T-cell (primary cell): Measurements from ENCODE around the gene FAM131B. TPM values are rescaled to one million over a fixed set of nuclear protein-coding genes. Genes with fewer than 3 reads are reported as not detected.

Source experiments
- ATAC-seq, 4 experiments: fragments of 200-7000 bp in 3 of 4; fragments of 150-1000 bp in 1 of 4; cut with Tn5 transposase; replicated peaks in 1 of 4; 1 replicate in 3 of 4; 2 replicates in 1 of 4; pipeline ENCODE4 v1.10.0; 2021; ENCODE audit warnings: moderate library complexity in 3 of 4, mild to moderate bottlenecking in 2 of 4, moderate number of reproducible peaks in 1 of 4
- CTCF ChIA-PET, 2 donors: fragments of 300-600 bp; sonication (Branson Sonifier 250); formaldehyde crosslinking; loops; one replicate each; lab custom pipeline; 2022; ENCODE audit warnings: antibody characterized with exemption in 2 of 2; lab: Charles Lee
- POLR2A ChIA-PET, 2 donors: fragments of 300-600 bp; sonication (Branson Sonifier 250); formaldehyde crosslinking; loops; one replicate each; lab custom pipeline; 2022; ENCODE audit warnings: antibody characterized with exemption in 2 of 2; lab: Charles Lee
- DNase-seq, 35 experiments: peaks; one replicate each; pipeline versions ENCODE4 v3.0.0 to v3.0.0-alpha.2; 2013 to 2023
- H3K27ac ChIP-seq: one replicate; pipeline ENCODE4 v1.5.1; 2013; ENCODE audit warnings: low read length
- H3K27me3 ChIP-seq, 2 experiments: replicated peaks in 1 of 2; 1 replicate in 1 of 2; 2 replicates in 1 of 2; pipeline versions ENCODE4 v1.6.1 to v1.7.0; 2013; ENCODE audit warnings: low read length in 1 of 2, mixed read lengths in 1 of 2; ENCODE audit not compliant: control insufficient read depth in 2 of 2, insufficient read depth in 2 of 2; ENCODE audit errors: extremely low read depth in 1 of 2
- H3K36me3 ChIP-seq, 2 donors: 1 replicate in 1 of 2; 2 replicates in 1 of 2; pipeline versions ENCODE4 v1.6.1 to v1.7.0; 2013; ENCODE audit warnings: low read length in 1 of 2; ENCODE audit not compliant: control insufficient read depth in 2 of 2, insufficient read depth in 1 of 2; ENCODE audit errors: extremely low read depth in 1 of 2
- H3K4me1 ChIP-seq, 2 experiments: 1 replicate in 1 of 2; 2 replicates in 1 of 2; pipeline versions ENCODE4 v1.6.1 to v1.7.0; 2013; ENCODE audit warnings: low read length in 2 of 2, mixed read lengths in 1 of 2; ENCODE audit not compliant: insufficient read depth in 2 of 2, control insufficient read depth in 1 of 2; ENCODE audit errors: extremely low read depth in 1 of 2
- H3K4me3 ChIP-seq, 2 donors: 1 replicate in 1 of 2; 2 replicates in 1 of 2; pipeline versions ENCODE4 v1.5.1 to v1.7.0; 2013; ENCODE audit warnings: mild to moderate bottlenecking in 2 of 2, low read length in 1 of 2, moderate library complexity in 1 of 2; ENCODE audit not compliant: control insufficient read depth in 1 of 2; ENCODE audit errors: extremely low read depth in 1 of 2
- H3K9me3 ChIP-seq: 2 replicates; pipeline ENCODE4 v1.7.0; 2013
- H3K27ac Mint-ChIP-seq, 2 donors: one replicate each; pipeline ENCODE4 v1.8.0; 2020 to 2021; ENCODE audit warnings: mild to moderate bottlenecking in 2 of 2, mixed read lengths in 2 of 2
- H3K27me3 Mint-ChIP-seq, 2 donors: one replicate each; pipeline ENCODE4 v1.8.0; 2021 to 2022; ENCODE audit warnings: mixed read lengths in 2 of 2
- H3K36me3 Mint-ChIP-seq: one replicate; pipeline ENCODE4 v1.8.0; 2021; ENCODE audit warnings: mixed read lengths
- H3K4me1 Mint-ChIP-seq, 3 donors: one replicate each; pipeline ENCODE4 v1.8.0; 2020 to 2022; ENCODE audit warnings: mixed read lengths in 3 of 3, mild to moderate bottlenecking in 1 of 3
- H3K4me3 Mint-ChIP-seq, 3 donors: one replicate each; pipeline ENCODE4 v1.8.0; 2020 to 2022; ENCODE audit warnings: mild to moderate bottlenecking in 3 of 3, mixed read lengths in 3 of 3, moderate library complexity in 3 of 3
- H3K9me3 Mint-ChIP-seq, 3 donors: one replicate each; pipeline ENCODE4 v1.8.0; 2020 to 2022; ENCODE audit warnings: mixed read lengths in 3 of 3
- WGBS: methylation state at CpG from one replicate; pipeline ENCODE4 v1.1.5; 2013; ENCODE audit warnings: missing lambda C conversion rate; ENCODE audit not compliant: insufficient coverage; 5-methylcytosine and 5-hydroxymethylcytosine counted together
- total RNA-seq, 35 experiments: library from RNA in 6 of 35; stranded (reverse) in 6 of 35; fragments of 120-200 nt in 1 of 35; gene quantifications; one replicate each; pipeline versions ENCODE4 v1.2.1 to v1.2.4 and lab custom pipeline; 2013 to 2026

The FAM131B gene
- total RNA-seq, 5 donors from 2014 or later (not counting 1 experiment from before 2014, with no cell fraction given), result 0.08 to 3.6 (median 2.1) TPM

DNA sequence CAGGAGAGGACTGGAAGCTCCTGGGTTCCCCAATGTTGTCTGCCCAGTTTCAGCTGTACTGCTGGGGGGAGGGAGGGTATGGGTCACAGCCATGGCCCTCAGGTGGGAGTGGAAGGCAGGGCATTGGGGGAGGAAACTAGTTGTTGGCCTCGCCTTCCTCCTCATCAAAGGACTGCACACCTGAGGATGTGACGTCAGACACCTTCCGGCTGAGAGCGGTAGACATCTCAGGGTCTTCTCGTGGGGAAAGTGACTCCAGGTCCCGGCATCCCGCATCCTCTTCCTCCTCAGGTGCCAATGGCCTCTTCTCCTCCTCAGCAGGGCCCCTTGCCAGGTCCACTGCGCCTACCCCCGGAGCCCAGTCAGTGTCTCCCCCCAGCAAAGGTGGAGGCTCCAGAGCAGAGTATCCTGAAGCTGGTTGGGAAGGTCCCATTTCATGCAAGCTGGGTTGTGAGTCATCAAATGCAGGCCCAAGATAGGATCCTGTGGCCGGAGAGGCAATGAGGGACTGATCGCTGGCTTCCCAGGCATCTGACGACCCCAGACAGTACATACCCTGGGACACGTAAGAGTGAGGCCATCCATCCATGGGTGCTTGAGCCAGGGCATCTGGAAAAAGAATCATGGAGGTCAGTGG lies 6.0 kb downstream of the FAM131B start:
- H3K4me3 Mint-ChIP-seq, result no peak overlapping the region
- POLR2A ChIA-PET, result no interaction called here

GRCh38 chr7:143355450-143356385 lies 6.8 kb downstream of the FAM131B start:
- peaks cover 0 to 16% of the 10 kb centered on the region in 2 experiments for H3K27me3 ChIP-seq
- H3K9me3 Mint-ChIP-seq, result no peaks in the 10 kb centered on the region
- ChIA-PET POLR2A (no interaction called here), CTCF (no interaction called here)
- WGBS, result 96% methylated on average over 9 of the region's 16 CpGs
- H3K27ac ChIP-seq, result no peak overlapping the region
- no peak overlapping the region for H3K27ac Mint-ChIP-seq
- H3K4me3 Mint-ChIP-seq, result no peak overlapping the region
- H3K36me3 Mint-ChIP-seq, result no peaks in the 10 kb centered on the region
- H3K36me3 ChIP-seq, result no peaks in the 10 kb centered on the region
- H3K4me3 ChIP-seq, result no peak overlapping the region
- ATAC-seq (no peak), DNase-seq (no peak)
- H3K4me1 Mint-ChIP-seq, result peaks cover 0 to 6% (median 4%) of the 10 kb centered on the region in 3 donors
- peaks cover 3% of the 10 kb centered on the region in 2 donors for H3K27me3 Mint-ChIP-seq
- H3K9me3 ChIP-seq, result no peaks in the 10 kb centered on the region
- H3K4me1 ChIP-seq, result no peaks in the 10 kb centered on the region

More for the DNA sequence above, 6.0 kb downstream of the FAM131B start:
- Mint-ChIP-seq H3K36me3 (no peaks in the 10 kb centered on the region), H3K9me3 (no peaks in the 10 kb centered on the region), H3K4me1 (peaks cover 0 to 10% (median 4%) of the 10 kb centered on the region in 3 donors), H3K27me3 (peaks cover 3% of the 10 kb centered on the region in 2 donors), H3K27ac (no peak overlapping the region)
- ATAC-seq (no peak), DNase-seq (no peak)
- Histone ChIP-seq H3K27me3 (peaks cover 0 to 18% of the 10 kb centered on the region in 2 experiments), H3K9me3 (no peaks in the 10 kb centered on the region), H3K36me3 (no peaks in the 10 kb centered on the region), H3K4me1 (no peaks in the 10 kb centered on the region), H3K27ac (no peak overlapping the region), H3K4me3 (no peak overlapping the region)
- 89% methylated on average over 12 of the region's 13 CpGs for WGBS
- CTCF ChIA-PET, result no interaction called here

GRCh38 chr7:143354965-143355364 lies 7.5 kb downstream of the FAM131B start:
- H3K9me3 Mint-ChIP-seq, result no peaks in the 10 kb centered on the region
- Histone ChIP-seq H3K36me3 (no peaks in the 10 kb centered on the region), H3K27ac (no peak overlapping the region), H3K27me3 (peaks cover 0 to 16% of the 10 kb centered on the region in 2 experiments), H3K4me3 (no peak overlapping the region), H3K4me1 (no peaks in the 10 kb centered on the region), H3K9me3 (no peaks in the 10 kb centered on the region)
- WGBS, result 88% methylated on average over 3 of the region's 8 CpGs
- DNase-seq, result no peak
- no peak overlapping the region for H3K4me3 Mint-ChIP-seq
- no peak overlapping the region for H3K27ac Mint-ChIP-seq
- ChIA-PET CTCF (no interaction called here), POLR2A (no interaction called here)
- ATAC-seq, result no peak
- H3K27me3 Mint-ChIP-seq, result no peaks in the 10 kb centered on the region
- no peaks in the 10 kb centered on the region for H3K36me3 Mint-ChIP-seq
- peaks cover 0 to 2% (median 0%) of the 10 kb centered on the region in 3 donors for H3K4me1 Mint-ChIP-seq

- Histone ChIP-seq H3K36me3 (no peaks in the 10 kb centered on the region), H3K9me3 (no peaks in the 10 kb centered on the region), H3K4me3 (no peak overlapping the region), H3K27me3 (peaks cover 0 to 16% of the 10 kb centered on the region in 2 experiments), H3K27ac (no peak overlapping the region), H3K4me1 (no peaks in the 10 kb centered on the region)
- Mint-ChIP-seq H3K9me3 (no peaks in the 10 kb centered on the region), H3K4me3 (no peak overlapping the region), H3K36me3 (no peaks in the 10 kb centered on the region), H3K4me1 (peaks cover 0 to 2% (median 0%) of the 10 kb centered on the region in 3 donors), H3K27ac (no peak overlapping the region), H3K27me3 (no peaks in the 10 kb centered on the region)
- ATAC-seq (no peak), DNase-seq (no peak)
- 86% methylated on average over 6 of the region's 8 CpGs for WGBS
- ChIA-PET CTCF (no interaction called here), POLR2A (no interaction called here)
These were observed 8.1 kb downstream of the FAM131B start for GRCh38 chr7:143354376-143354775.

DNA sequence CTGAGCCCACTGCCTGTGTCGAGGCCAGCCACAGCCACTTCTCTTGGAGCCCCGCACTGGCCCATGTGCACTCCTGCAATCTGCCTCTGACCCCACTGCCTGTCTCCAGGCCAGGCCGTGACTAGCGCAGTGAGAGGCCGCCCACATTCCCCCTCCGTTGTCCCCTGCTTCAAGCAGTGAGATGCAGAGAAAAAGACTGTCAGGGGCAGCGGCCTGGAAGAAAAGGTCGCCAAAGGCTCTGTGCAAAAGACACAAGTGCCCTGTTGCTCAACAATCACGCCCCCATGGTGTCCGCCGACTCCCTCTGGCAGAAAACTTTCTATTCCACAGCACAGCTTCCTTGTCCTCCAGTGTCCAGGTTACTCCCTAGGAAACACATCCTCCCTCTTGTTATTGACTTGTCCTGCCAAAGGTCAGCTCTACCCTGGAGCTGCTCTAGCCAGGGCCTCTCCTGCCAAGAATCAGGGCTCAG lies 9.9 kb downstream of the FAM131B start:
- H3K36me3 ChIP-seq, result no peaks in the 10 kb centered on the region
- no peak overlapping the region for H3K27ac ChIP-seq
- H3K4me1 Mint-ChIP-seq, result peaks cover 0 to 2% (median 0%) of the 10 kb centered on the region in 3 donors
- no peaks in the 10 kb centered on the region for H3K4me1 ChIP-seq
- WGBS, result 86% methylated on average over 11 of the region's 11 CpGs
- no peak overlapping the region for H3K4me3 ChIP-seq
- no peaks in the 10 kb centered on the region for H3K36me3 Mint-ChIP-seq
- H3K4me3 Mint-ChIP-seq, result no peak overlapping the region
- H3K27me3 ChIP-seq, result peaks cover 0 to 16% of the 10 kb centered on the region in 2 experiments
- H3K9me3 ChIP-seq, result no peaks in the 10 kb centered on the region
- no peak for DNase-seq
- no peaks in the 10 kb centered on the region for H3K9me3 Mint-ChIP-seq
- no peak overlapping the region for H3K27ac Mint-ChIP-seq
- POLR2A ChIA-PET, result no interaction called here
- no peaks in the 10 kb centered on the region for H3K27me3 Mint-ChIP-seq
- CTCF ChIA-PET, result no interaction called here
- ATAC-seq, result no peak

DNA sequence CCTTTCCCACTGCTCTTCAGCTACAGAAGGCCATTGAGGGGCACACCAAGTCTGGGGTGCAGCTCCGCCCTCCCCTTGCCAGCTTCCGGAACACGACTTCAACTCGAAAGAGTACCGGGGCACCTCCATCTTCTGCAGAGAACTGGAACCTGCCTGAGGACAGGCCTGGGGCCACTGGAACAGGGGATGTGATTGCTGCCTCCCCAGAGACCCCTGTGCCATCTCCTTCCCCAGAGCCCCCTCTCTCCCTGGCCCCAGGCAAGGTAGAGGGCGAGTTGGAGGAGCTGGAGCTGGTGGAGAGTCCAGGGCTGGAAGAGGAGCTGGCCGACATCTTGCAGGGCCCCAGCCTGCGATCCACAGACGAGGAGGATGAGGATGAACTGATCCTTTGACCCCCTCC lies 10.9 kb downstream of the FAM131B start:
- ChIA-PET POLR2A (interaction anchor here in 1 of 2 donors (0.6 kb wide), 1 partner anchor 342 kb away, joined by 5 read pairs; no protein-coding TSS in a partner anchor), CTCF (no interaction called here)
- H3K4me3 Mint-ChIP-seq, result no peak overlapping the region
- ATAC-seq (no peak), DNase-seq (no peak)
- no peaks in the 10 kb centered on the region for H3K36me3 Mint-ChIP-seq
- WGBS, result 98% methylated on average over 5 of the region's 9 CpGs
- no peak overlapping the region for H3K4me3 ChIP-seq
- no peaks in the 10 kb centered on the region for H3K36me3 ChIP-seq
- H3K27ac Mint-ChIP-seq, result no peak overlapping the region
- H3K4me1 Mint-ChIP-seq, result peaks cover 0 to 2% (median 0%) of the 10 kb centered on the region in 3 donors
- no peaks in the 10 kb centered on the region for H3K27me3 Mint-ChIP-seq
- no peaks in the 10 kb centered on the region for H3K9me3 ChIP-seq
- H3K27me3 ChIP-seq, result peaks cover 0 to 16% of the 10 kb centered on the region in 2 experiments
- H3K4me1 ChIP-seq, result no peaks in the 10 kb centered on the region
- H3K27ac ChIP-seq, result no peak overlapping the region
- no peaks in the 10 kb centered on the region for H3K9me3 Mint-ChIP-seq
